HuH-7 (cell line): ENCODE measurements around the gene DAPK2.

ENCODE experiments used
- DNase-seq: peaks from one replicate; pipeline ENCODE4 v3.0.0; 2011; ENCODE audit warnings: low spot score

The DAPK2 gene

DNA sequence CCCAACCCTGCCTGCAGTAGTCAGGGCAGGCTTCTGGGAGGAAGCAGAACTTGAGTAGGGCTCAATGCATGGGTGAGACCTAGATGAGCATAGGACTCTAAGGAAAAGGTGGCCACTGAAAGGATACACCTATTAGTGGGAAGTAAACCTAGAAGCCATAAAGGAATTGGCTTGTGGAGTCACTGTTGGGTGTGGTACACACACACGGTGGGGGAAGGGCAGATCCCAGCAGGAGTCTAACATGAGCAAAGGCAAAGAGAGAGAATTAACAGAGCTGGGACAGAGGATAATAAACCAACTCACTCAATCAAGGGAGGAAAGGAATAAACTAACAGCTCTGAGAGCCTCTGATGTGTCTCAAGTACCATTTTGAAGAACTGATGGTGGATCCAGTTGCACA is 23.1 kb downstream of the DAPK2 start:
- DNase-seq: no peak

DNA sequence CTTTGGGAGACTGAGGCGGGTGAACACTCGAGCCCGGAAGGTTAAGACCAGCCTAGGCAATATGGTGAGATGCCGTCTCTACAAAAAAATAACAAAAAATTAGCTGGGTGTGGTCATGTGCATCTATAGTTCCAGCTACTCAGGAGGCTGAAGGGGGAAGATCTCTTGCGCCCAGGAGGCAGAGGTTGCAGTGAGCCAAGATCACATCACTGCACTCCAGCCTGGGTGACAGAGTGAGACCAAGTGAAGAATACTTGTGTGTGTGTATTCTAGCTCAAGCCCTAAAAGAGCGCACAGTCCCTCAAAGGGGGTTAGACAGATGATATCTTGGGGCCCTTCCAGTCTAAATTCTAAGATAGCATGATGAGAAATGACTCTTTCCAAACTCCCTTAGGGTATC is 23.7 kb downstream of the DAPK2 start:
- no peak for DNase-seq

DNA sequence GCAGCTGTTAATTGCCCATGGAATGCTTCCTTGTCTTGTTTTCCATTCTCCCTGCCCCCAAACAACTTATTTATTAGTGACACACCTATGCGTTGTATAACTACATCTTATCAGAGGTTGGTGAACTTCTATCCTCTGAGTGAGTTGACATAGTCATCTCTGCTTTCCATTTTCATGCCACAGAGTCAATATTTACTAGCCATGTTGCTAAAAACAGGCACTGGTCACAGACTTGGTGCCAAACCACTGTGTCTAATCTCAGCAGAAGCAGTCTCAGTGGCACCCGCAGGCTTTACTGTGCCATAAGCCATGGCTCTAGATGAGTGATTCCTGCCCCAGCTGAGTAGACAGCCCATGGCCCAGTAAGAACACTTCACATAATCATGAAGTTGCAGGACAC is 26.5 kb downstream of the DAPK2 start:
- DNase-seq: no peak

DNA sequence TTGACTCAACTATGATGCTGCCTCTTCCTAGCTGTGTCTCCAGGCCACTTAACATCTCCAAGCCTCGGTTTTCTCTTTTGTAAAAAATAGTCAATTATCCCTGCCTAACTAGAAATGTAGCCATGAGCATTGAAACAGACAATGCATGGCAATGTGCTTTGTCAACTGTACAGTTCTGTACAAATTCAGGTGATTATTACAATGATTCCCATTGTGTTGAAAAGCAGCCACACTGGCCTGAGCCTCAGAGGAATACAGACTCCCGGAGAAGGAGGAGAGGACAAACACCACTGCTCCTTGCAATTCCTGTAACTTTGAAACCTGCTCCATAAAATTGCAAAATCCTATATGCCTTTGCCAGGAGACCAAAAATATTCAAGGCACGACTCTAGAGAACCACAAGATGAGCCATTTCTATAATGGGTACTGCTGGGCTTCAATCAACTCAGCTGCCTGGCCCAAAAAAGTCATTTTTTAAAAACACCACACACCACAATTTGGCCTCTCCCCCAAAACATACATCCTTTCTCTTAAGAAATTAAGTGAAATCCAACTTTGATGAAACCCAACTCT is 28.6 kb downstream of the DAPK2 start:
- DNase-seq: no peak

DNA sequence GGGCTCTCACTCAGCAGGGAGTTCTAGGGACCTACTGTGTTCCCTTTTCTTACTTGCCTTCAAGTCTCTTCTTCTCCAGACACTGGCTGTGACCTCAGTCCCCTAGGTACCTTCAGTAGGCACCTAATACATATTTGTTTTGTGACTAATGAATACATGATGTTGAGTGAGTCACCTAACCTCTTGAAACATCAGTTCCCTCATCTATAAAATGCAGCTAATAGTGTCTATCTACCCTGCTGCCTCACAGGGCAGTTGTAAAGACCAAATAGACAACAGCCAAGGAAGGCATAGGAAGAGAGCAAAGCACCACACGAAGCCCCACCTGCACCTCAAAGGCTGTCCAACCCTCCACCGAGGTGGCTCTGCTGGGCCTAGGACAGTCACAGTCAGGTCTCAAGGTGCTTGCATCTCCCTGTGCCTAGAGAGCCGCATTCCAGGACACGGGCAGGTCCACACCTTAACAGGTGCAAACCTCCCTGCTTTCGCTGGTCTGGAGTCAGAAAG is 29.1 kb downstream of the DAPK2 start:
- DNase-seq: no peak

DNA sequence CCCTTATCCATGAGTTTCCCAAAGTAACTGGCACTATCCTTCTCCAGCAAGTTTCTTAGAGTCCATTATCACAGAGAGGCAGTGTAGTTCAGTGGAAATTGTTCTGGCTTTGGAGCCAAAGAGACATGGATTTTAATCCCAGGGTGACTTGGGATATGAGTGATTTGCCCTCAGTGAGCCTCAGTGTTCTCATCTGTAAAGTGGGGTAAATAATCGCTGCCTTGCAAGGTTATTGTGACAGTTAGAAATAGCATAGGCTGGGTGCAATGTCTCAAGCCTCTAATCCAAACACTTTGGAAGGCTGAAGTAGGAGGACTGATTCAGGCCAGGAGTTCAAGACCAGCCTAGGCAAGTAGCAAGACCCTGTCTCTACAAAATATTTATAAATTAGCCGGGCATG is 30.0 kb downstream of the DAPK2 start:
- no peak for DNase-seq

DNA sequence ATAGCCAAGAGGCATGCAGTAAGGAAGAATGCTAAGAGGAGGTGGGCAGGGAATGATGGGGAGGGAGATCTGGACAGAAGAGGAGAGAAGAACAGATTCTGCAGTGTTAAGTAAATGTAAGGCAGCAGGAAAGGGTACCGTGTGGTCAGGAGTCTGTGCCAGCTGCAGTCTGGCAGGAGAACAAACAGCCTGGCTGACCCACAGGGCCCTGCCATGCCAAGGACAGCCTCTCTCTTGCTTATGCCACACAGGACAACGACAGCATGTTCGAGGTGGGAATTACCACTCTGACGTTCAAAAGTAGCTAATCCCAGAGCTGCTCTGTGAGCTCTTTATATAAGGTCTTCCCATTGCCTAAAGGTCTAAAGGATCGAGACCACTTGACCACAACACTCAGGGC is 31.3 kb downstream of the DAPK2 start:
- no peak for DNase-seq

DNA sequence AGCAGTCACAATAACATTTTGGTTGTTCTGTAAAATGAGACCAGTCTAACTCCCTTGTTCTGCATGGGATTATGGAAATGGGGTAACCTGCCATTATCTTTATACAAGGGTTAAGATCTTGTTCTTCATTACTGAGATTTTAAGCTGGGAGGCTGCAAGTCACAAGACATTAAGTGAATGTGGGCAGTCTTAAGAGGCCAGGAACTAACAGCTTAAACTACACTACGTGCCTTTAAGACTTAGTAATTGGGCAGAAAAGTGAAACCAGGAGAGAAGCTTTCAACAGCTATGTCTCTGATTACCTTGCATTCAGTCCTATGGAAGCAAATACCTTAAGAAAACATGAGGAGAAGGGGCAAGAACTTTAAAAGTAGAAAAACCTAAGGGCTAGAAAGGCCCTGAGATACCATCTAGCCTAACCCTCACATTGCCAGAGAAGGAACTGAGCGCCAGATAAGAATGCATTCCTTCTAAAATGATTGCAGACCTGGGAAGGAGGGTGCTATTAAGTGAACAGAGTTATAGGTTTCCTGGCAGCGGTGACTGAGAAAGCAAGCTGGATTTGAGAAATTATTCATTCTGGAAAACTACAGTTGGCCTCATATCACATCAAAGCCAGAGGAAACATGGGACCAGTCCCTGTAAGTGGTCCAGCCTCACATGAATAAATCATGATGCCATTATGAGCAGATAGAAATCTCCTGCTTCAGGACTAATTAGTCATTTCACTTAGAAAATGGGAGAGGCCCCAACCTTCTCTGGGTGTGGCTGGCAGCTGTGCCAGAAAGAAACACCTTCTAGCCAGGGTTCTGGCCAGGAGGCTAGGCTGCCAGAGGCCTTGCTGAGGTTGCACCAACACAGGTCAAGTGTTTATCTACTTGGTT is 32.9 kb downstream of the DAPK2 start:
- no peak for DNase-seq

DNA sequence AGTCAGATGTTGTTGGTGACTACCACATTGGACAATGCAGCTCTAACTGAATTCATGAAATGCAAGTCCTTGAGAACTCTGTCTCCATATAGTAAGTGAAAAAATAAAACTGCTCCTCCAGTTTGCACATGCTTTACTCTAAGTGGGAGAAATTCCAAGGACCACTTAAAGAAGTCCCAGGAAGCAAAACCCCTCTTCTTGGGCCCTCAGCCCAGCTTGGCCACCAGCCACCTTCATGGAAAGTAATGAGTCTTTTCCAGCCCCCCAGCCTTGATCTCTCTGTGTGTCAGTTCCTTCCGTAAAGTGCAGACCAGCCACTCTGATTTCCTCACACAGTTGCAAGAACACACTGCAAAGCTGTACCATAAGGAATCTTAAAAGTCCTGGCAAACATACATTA is 34.5 kb downstream of the DAPK2 start:
- no peak for DNase-seq

DNA sequence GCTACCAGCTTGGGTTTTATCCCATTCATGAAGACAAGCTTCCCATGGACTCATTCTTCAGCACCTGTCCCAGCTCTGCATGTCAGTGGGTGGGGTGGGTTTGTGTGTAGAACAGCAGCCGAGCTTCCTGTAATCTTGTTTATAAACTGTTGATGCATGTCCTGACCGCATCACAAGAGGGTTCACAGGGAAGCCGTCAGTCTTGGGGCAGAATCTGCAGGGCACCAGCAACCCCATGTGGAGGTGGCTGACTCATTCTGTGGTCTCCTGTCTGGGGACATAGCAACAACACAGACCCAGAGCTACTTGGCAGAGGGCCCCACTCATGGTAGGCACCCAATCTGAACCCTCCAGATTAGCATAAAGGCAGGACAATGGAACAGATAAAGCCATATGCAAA is 35.6 kb downstream of the DAPK2 start:
- no peak for DNase-seq

DNA sequence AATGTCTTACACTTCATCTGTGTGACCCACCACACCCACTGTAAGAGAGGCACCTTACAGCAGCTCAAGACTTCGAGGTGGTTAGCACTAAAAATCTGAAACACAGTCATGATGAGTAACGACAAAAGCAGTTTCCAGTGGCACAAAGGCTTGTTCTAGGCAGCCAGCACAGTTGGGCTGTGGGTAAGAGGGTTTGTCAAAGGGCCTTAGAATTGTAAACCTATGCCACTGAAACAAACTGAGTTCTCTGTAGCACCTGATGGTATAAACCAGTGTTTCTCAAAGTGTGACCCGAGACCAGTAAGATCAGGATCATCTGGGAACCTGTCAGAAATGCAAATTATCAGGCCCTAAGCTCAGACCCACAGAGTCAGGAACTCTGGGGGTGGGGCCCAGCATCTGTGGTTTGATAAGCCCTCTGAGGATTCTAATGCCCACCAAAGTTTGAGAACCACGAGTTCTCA is 36.5 kb downstream of the DAPK2 start:
- DNase-seq: no peak

DNA sequence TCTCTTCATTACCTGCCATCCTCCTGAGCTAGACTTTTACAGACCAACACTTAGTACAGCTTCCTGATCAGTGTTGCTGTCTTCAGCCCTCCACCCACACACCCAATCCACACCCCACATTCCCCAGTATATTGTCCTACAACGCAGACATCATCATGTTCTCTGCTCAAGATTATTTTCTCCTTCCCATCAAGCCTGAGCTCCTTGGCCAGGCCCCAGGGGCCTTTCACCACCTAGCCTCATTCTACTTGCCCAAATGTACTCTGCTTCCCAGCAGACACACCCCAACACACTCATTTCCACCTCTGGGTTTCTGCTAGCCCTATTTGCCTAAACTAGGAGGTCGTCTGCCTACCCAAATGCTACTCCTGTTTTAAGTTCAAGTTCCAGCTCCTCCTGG is 37.0 kb downstream of the DAPK2 start:
- DNase-seq: no peak

DNA sequence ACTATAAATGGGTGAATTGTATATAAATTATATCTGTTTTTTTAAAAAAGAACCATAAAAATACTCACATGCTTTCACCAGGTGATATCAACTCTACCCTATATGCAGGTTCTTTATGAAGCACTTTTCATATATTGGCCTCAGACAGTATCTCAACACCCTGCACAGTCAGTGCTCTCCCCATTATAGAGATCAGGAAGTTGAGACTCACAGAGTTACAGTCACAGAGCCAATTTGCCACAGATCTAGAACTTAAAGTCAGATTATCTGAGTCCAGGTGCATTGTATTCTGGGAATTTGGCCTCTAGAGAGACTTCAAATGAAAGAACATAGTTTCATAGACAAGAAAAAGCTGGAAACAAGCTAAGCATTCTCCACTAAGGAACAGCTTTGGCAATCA is 38.1 kb downstream of the DAPK2 start:
- no peak for DNase-seq

DNA sequence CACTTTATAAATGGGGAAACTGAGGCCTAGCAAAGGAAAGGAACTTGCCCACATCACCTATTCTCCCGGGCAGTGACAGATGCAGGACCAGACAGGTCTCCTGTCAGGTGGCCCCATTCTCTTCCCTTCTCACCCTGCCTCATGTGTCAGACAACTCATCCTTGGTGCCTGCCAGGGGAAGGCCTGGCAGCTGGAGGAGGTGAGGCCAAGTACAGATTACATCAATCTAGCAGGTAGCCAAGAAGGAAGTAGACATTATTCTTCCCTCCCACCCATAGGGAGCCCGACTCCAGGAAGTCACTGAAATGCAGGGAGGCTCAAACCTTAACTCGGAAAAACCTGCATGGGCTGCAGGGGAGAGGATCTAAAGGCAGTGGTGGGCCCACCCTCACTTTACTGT is 39.6 kb downstream of the DAPK2 start:
- no peak for DNase-seq

DNA sequence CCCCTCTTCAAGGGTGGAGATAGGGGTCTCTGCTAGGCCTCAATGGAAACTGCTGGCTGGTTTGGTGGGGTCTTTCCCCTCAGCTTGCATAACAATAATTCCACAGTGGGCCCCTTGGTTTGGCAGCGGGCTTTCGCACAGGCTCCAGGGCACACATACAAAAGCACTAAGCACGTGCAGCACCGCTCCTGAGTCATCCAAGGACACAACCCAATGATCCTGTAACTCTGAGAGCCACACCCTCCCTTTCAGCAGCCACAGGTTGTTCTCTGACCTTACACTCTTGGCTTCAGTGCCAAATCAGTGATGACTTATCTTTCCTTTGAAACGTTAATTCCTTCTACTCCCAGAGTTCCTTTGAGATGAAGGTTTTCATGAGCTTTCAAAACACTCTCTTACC is 41.7 kb downstream of the DAPK2 start:
- peak; percentile 46 for DNase-seq

DNA sequence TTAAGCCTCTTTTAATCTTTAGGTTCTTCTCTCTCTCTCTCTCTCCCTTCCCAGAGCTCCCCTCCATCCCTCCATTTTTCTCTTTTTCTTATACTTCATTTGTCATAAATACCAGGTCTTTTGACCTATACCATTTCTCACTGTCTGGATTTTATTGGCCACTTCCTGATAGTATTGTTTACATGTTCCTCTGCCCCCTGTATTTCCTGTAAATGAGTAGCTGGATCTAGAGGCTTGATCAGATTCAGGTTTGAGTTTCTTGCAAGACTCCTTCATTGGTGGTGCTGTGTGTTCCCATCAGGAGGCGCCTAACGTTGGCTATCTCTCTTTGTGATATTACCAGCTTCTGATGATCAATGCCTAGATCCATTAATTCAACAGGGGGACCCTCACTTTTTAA is 42.2 kb downstream of the DAPK2 start:
- no peak for DNase-seq

DNA sequence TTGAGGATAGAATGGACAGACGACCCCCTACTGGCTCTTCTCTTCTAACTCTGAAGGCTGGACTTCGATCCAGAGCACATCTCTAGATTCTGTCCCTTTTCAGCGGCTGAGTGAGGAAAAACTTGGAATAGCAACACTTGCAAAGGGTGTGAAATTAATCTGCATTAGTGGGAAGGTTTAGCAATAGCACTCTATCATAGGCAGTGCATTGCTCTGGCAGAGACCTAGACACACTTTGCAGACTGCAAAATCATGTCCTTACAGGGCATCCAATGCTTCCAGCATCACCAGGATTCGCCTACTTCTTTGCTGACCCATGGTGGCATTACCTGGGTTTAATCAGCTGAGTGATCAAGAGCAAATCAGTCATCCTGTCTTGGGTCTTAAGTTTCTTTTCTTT is 43.1 kb downstream of the DAPK2 start:
- no peak for DNase-seq

DNA sequence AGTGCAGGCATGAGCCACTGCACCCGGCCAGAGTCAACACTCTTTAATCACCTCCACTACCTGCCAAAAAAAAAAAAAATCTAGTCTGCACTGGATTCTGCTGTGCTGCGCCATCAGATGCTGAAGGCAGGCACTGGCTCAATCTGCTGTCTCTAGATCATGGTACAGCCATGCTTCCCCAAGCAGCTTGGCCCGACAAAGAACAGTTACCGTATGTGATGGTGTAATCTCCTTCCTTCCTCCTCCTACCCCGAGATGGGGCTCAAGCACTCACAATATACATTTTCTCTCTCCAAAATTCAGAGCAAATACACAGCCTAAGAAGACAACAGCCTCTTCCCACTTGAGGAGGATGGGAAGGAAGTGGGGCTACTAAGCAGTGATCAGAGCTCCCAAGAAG is 45.1 kb downstream of the DAPK2 start:
- DNase-seq: no peak

DNA sequence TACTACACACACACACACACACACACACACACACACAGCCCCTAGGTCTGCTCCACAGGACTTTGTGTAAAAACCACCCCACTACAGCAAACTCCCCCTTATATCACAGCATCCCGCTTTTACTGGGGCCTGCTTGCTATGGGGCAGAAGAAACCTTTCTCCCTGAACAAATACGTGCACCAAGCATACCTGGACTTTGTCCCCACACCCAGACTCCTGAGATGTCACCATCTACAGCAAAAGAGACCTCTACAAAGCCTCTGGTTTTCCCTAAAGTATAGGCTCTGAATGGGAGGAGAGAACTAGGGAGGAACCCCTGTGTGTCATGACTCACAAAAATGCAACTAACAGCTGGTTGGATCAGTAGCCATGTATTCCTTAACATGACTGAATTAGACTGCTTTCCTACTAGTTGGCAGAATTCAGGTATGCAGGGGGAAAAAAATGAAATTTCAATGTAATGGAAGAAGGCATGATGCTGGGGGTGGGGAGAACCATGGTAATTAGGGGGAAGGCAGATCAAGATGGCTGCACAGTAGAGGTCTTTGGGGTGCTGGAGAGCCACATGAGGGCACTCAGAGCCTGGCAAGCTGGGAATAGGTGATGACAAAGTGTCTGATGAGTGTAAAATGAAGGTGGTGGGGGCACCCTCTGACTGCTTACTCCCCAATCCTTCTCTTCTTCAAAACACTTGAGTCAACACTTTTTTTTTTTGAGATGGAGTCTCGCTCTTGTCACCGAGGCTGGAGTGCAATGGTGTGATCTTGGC is 45.9 kb downstream of the DAPK2 start:
- no peak for DNase-seq

DNA sequence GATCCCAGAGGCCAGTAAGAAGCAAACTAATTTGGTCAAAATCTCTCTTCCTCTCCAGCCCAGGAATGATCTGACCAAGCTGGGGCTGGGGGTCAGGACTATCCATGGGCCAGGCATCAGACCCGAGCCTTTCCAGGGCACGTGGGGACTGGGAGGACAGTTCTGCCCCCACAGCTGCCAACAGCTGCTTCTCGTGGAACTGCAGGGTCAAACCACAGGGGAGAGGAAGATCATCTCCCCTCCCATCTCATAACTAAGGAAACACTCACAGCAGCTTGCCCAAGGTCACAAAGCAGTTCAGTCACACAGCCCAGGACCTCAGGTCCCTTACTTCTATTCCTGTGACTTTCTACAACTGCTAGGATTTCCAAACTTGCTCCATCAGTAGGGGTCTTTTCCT is 47.1 kb downstream of the DAPK2 start:
- no peak for DNase-seq

DNA sequence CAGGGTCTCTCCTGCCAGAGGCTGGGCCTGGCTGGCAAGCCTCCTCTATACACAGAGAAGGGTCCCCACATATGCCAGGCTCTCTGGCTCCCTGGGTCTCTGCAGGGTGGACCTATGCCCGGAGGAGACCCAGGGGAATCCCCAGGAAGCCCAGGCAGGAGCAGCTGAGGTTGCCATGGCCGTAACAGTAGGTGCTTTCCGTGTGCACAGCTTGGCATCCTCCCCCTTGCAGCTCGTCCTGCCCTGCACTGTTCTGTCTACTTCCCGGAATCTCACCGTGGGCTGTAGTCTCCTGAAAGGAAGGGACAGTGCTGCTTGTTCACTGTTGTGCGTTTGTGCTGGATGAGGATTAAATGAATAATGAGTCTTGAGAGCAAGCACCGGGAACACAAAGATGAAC is 47.8 kb downstream of the DAPK2 start:
- DNase-seq: no peak

DNA sequence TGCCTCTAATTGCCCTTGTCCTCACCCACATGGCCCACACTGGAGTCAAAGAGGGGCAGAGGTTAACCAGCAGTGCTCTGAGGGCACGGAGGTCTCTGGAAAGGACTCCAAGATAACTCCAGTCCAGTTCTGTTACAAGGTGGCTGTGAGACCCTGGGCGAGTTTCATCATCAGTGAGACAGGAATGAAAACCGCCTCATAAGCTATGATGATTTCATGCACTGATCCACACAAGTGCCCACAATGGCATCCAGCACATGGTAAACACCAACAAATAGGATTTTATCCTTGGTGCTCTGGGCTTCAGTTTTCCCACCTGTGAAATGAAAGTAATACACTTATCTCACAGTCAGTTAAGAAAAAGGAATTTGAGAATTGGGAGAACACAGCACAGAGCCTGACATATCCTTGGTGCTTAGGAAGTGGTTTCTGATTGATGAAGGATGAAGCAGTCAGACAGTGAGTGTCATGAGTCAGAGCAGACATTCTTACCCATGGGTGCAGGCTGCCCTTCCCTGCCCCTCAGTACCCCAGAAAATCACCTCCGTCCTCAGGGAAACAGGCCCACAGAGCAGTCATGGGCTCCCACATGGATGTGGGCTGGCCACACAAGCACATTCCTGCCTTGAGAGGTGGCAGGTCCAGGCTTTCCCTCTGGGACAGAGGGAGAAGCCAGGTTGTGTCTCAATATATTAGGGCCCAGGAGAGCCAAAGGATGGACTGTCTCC is 48.4 kb downstream of the DAPK2 start:
- no peak for DNase-seq
